Uterus (tissue), 2 donors: ENCODE results near the gene MCM5.

Experiments
- POLR2A ChIP-seq, 2 donors: fragments of 450-650 bp; IDR thresholded peaks; one replicate each; pipeline ENCODE4 v1.6.1; 2016; ENCODE audit warnings: antibody characterized with exemption in 2 of 2, mild to moderate bottlenecking in 1 of 2, moderate library complexity in 1 of 2
- TF ChIP-seq, protein P1 (sequence below), 4 experiments: fragments of 200-600 bp in 2 of 4; fragments of 450-650 bp in 2 of 4; sonication (generic) in 2 of 4; IDR thresholded peaks; one replicate each; pipeline ENCODE4 v1.5.1; 2016 to 2019; ENCODE audit warnings: antibody characterized with exemption in 4 of 4, mild to moderate bottlenecking in 2 of 4, moderate library complexity in 1 of 4

DNA sequence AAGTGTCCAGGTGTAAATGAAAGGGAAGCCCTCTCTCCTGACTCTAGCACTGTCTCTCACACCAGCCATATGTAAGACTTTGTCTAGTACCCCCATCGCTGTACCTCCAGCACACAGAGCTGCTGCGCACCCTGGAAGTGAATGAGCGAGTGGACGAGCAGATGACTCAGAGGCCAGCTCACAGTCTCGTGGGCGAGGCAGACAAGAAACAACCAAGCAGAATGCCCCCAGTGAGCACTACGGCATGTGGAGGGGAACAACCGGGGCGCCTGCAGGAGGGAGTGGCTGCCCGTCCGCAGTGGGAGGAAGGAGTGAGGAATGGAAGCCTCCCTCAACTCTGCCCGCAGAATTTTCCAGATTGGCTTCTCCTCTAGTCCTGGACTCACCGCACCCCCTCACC, 46.4 kb downstream of the MCM5 start:
- TF ChIP-seq, protein P1, sequence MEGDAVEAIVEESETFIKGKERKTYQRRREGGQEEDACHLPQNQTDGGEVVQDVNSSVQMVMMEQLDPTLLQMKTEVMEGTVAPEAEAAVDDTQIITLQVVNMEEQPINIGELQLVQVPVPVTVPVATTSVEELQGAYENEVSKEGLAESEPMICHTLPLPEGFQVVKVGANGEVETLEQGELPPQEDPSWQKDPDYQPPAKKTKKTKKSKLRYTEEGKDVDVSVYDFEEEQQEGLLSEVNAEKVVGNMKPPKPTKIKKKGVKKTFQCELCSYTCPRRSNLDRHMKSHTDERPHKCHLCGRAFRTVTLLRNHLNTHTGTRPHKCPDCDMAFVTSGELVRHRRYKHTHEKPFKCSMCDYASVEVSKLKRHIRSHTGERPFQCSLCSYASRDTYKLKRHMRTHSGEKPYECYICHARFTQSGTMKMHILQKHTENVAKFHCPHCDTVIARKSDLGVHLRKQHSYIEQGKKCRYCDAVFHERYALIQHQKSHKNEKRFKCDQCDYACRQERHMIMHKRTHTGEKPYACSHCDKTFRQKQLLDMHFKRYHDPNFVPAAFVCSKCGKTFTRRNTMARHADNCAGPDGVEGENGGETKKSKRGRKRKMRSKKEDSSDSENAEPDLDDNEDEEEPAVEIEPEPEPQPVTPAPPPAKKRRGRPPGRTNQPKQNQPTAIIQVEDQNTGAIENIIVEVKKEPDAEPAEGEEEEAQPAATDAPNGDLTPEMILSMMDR (IDR thresholded peaks at IDR 0.05), result no peak
- peak in 1 of 2 donors; percentile 22 for TF ChIP-seq POLR2A (IDR thresholded peaks at IDR 0.05)
